ENCODE measurements around the gene SLC7A6. TPM values are rescaled to one million over a fixed set of nuclear protein-coding genes. Genes with fewer than 3 reads are reported as not detected.

The SLC7A6 gene
- total and polyA plus RNA-seq, 5 experiments from 2014 or later = 14.3 to 228 (median 20.2) TPM

- H3K27me3 Mint-ChIP-seq = peaks cover 0 to 1% (median 0%) of the 10 kb centered on the region in 5 donors
- peak overlapping the region; percentile 89 to 100 (median 98) for H3K27ac Mint-ChIP-seq
- peaks cover 0 to 53% (median 19%) of the 10 kb centered on the region in 3 donors for H3K36me3 Mint-ChIP-seq
- H3K4me3 Mint-ChIP-seq = peak overlapping the region; percentile 49 to 93 (median 82)
- ATAC-seq (peak in 1 of 2 donors; percentile 1), DNase-seq (no peak)
- peaks cover 31 to 77% (median 70%) of the 10 kb centered on the region in 4 donors for H3K4me1 Mint-ChIP-seq
- POLR2A ChIA-PET = interaction anchor here (0.9 to 40.3 kb wide), 6 partner anchors 10 to 276 kb away, joined by 3 to 1294 read pairs (median 7); partner anchors contain the start of genes PRMT7, SLC7A6 and SLC7A6OS
- H3K9me3 Mint-ChIP-seq = no peaks in the 10 kb centered on the region
Observed at GRCh38 chr16:68276223-68276622, 11.9 kb downstream of the SLC7A6 start.

DNA sequence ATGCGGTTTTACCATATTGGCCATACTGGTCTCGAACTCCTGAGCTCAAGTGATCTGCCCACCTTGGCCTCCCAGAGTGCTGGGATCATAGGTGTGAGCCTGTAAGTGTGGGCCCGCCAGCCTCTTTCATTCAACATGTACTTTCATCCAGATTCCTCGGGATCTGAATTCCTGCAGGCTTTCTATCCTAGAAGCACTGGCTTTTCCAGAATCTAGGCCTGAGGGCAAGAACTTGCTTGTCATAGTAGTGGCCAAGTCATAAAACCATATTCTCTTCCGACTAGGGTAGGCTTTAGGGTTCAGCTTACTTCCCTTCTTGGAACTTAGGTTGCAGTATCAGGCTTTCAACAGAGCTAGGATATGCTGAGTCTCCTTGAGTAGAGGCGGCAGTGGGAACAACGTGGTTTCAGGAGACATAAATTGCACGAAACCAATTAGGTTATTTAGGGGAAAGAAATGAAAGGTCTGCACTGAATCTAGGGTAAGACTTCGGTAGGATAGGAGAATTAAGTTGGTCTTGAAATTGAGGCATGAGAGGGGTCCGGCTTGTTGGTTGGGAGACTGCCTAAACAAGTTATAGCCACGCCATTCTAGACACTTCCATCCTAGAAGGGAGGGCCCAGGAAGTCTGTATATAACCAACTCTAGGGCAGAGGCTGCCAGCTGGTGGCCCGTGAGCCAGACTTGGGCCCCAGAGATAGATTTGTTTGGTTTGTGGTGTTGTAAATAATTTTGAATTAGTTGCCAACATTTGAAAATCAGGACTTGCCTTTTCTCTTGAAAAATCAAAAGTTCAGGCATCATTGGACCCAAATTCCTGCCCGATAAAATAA lies 15.6 kb downstream of the SLC7A6 start:
- peak in 1 of 10 donors; percentile 41 for DNase-seq
- Mint-ChIP-seq H3K4me1 (peaks cover 41 to 76% (median 70%) of the 10 kb centered on the region in 4 donors), H3K4me3 (peak overlapping the region in 9 of 10 donors; percentile 40 to 81 (median 73)), H3K9me3 (no peaks in the 10 kb centered on the region), H3K27ac (peak overlapping the region; percentile 87 to 97 (median 91)), H3K27me3 (no peaks in the 10 kb centered on the region), H3K36me3 (peaks cover 0 to 51% (median 12%) of the 10 kb centered on the region in 3 donors)
- no peak for ATAC-seq
- POLR2A ChIA-PET = interaction anchor here (0.6 to 40.3 kb wide), 4 partner anchors 4 to 170 kb away, joined by 3 to 1294 read pairs (median 650); partner anchors contain the start of genes PRMT7, SLC7A6 and SLC7A6OS

DNA sequence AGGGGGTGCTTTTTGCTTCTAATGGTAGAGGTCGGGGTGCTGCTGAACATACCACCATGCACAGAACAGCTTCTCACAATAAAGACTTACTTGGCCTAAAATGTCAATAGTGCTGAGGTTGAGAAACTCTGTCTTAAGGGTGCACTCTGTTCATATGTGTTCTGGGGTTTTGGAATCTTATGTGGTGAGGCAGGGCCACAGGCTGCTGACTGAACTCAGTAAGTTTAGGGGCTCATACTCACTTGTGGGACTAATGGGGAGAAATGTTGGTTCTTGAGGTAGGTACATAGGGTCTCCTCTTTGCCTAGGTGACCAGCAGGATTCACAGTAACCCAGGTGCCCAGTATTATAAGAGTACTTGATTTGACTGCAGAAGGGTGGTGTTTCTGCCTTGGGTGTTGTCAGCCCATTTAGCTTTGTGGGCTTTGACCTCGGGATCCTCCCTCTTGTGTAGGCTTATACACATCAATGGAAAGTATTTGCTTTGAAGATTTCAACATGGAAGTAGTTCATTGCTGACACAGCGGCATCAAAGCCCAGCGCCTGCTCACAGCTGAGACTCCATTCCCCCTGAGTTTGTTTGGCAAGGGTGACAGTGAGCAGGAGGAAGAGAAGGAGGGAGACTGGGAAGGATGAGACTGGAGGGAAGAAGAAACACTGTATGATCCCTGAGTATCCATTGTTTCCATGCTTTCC lies 17.2 kb downstream of the SLC7A6 start:
- POLR2A ChIA-PET = interaction anchor here (34.3 to 40.3 kb wide), 2 partner anchors 6 to 14 kb away, joined by 1294 read pairs; partner anchors contain the start of genes PRMT7, SLC7A6 and SLC7A6OS

GRCh38 chr16:68282064-68282452 lies 17.7 kb downstream of the SLC7A6 start:
- peak in 1 of 10 donors; percentile 7 for DNase-seq
- Mint-ChIP-seq H3K27ac (peak overlapping the region; percentile 86 to 98 (median 91)), H3K27me3 (no peaks in the 10 kb centered on the region), H3K4me3 (peak overlapping the region; percentile 66 to 90 (median 82)), H3K36me3 (peaks cover 0 to 44% (median 10%) of the 10 kb centered on the region in 3 donors), H3K9me3 (no peaks in the 10 kb centered on the region), H3K4me1 (peaks cover 43 to 78% (median 73%) of the 10 kb centered on the region in 4 donors)
- POLR2A ChIA-PET = interaction anchor here (34.3 to 40.3 kb wide), 2 partner anchors 6 to 13 kb away, joined by 1294 read pairs; partner anchors contain the start of genes PRMT7, SLC7A6 and SLC7A6OS
- ATAC-seq = no peak

More for the DNA sequence above, 17.2 kb downstream of the SLC7A6 start:
- Mint-ChIP-seq H3K27ac (peak overlapping the region; percentile 86 to 98 (median 91)), H3K9me3 (no peaks in the 10 kb centered on the region), H3K27me3 (no peaks in the 10 kb centered on the region), H3K36me3 (peaks cover 0 to 44% (median 10%) of the 10 kb centered on the region in 3 donors), H3K4me3 (peak overlapping the region; percentile 66 to 90 (median 82)), H3K4me1 (peaks cover 40 to 76% (median 70%) of the 10 kb centered on the region in 4 donors)
- ATAC-seq (peak; percentile 62 to 64), DNase-seq (peak in 7 of 10 donors; percentile 28 to 67 (median 47))

DNA sequence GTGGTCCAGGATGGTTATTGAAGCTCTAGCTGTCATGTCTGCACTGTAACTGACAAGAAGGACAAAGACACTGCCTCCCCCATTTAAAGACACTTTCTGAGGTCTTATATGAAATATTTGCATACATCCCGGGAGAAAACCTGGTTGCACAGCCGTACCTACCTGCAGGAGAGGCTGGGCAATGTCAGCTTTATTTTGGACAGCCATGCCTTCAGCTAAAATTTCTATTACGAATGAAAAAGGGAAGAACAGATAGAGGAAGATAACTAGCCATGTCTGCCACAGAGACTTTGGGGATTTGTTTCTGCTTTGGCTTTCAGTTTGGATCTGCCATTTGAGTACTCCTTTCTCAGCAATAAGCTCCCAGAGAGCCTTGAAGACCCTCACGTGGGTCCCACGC lies 19.0 kb downstream of the SLC7A6 start:
- POLR2A ChIA-PET = interaction anchor here (0.5 to 40.3 kb wide), 3 partner anchors 8 to 946 kb away, joined by 5 to 1294 read pairs (median 1294); partner anchors contain the start of genes PRMT7, SLC7A6 and SLC7A6OS
- Mint-ChIP-seq H3K4me1 (peaks cover 53 to 89% (median 85%) of the 10 kb centered on the region in 4 donors), H3K9me3 (no peaks in the 10 kb centered on the region), H3K4me3 (peak overlapping the region; percentile 74 to 90 (median 84)), H3K27ac (peak overlapping the region; percentile 86 to 98 (median 91)), H3K27me3 (no peaks in the 10 kb centered on the region), H3K36me3 (peaks cover 0 to 51% (median 15%) of the 10 kb centered on the region in 3 donors)
- DNase-seq = peak in 1 of 10 donors; percentile 34
- ATAC-seq = no peak

GRCh38 chr16:68283801-68284598 lies 19.7 kb downstream of the SLC7A6 start:
- Mint-ChIP-seq H3K4me1 (peaks cover 53 to 94% (median 87%) of the 10 kb centered on the region in 4 donors), H3K36me3 (peaks cover 0 to 55% (median 15%) of the 10 kb centered on the region in 3 donors), H3K9me3 (no peaks in the 10 kb centered on the region), H3K27me3 (no peaks in the 10 kb centered on the region), H3K4me3 (peak overlapping the region; percentile 74 to 90 (median 84)), H3K27ac (peak overlapping the region; percentile 86 to 98 (median 91))
- ATAC-seq (peak in 1 of 2 donors; percentile 10), DNase-seq (peak in 1 of 10 donors; percentile 55)
- POLR2A ChIA-PET = interaction anchor here (0.5 to 40.3 kb wide), 4 partner anchors 8 to 946 kb away, joined by 5 to 1294 read pairs (median 650); partner anchors contain the start of genes PRMT7, SLC7A6 and SLC7A6OS

DNA sequence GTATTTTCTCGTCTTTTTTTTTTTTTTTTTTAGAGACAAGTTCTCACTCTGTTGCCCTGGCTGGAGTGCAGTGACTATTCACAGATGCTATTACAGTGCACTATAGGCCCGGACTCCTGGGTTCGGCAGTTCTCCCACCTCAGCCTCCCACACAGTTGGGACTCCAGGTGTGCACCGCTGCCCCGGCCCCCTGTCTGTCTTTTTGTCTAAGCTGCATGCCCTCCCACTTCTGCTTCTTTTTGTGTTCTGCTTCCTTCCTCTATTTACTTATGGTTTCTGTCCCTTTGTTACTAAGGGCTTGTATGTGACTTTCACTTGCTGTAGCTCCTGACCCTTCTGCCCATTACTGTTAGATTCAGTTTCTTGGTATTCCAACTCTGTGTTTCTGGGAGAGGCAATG lies 20.5 kb downstream of the SLC7A6 start:
- Mint-ChIP-seq H3K36me3 (peaks cover 0 to 55% (median 14%) of the 10 kb centered on the region in 3 donors), H3K27ac (peak overlapping the region; percentile 86 to 98 (median 91)), H3K27me3 (no peaks in the 10 kb centered on the region), H3K4me3 (peak overlapping the region; percentile 74 to 90 (median 84)), H3K9me3 (no peaks in the 10 kb centered on the region), H3K4me1 (peaks cover 58 to 96% (median 90%) of the 10 kb centered on the region in 4 donors)
- POLR2A ChIA-PET = interaction anchor here (0.7 to 40.3 kb wide), 7 partner anchors 9 to 442 kb away, joined by 3 to 1294 read pairs (median 5); partner anchors contain the start of genes NFATC3, PLA2G15, PRMT7 and SLC7A6
- ATAC-seq (peak in 1 of 2 donors; percentile 6), DNase-seq (peak in 2 of 10 donors; percentile 31 to 61)

- Mint-ChIP-seq H3K9me3 (no peaks in the 10 kb centered on the region), H3K27ac (peak overlapping the region; percentile 83 to 98 (median 91)), H3K27me3 (no peaks in the 10 kb centered on the region), H3K4me1 (peaks cover 60 to 99% (median 93%) of the 10 kb centered on the region in 4 donors), H3K4me3 (peak overlapping the region; percentile 74 to 90 (median 84)), H3K36me3 (peaks cover 0 to 58% (median 18%) of the 10 kb centered on the region in 3 donors)
- DNase-seq = no peak
- no peak for ATAC-seq
- POLR2A ChIA-PET = interaction anchor here (0.7 to 40.3 kb wide), 8 partner anchors 10 to 442 kb away, joined by 3 to 1294 read pairs (median 8); partner anchors contain the start of genes NFATC3, PRMT7, PSMB10 and SLC7A6
Observed at GRCh38 chr16:68285683-68286082, 21.4 kb downstream of the SLC7A6 start.

DNA sequence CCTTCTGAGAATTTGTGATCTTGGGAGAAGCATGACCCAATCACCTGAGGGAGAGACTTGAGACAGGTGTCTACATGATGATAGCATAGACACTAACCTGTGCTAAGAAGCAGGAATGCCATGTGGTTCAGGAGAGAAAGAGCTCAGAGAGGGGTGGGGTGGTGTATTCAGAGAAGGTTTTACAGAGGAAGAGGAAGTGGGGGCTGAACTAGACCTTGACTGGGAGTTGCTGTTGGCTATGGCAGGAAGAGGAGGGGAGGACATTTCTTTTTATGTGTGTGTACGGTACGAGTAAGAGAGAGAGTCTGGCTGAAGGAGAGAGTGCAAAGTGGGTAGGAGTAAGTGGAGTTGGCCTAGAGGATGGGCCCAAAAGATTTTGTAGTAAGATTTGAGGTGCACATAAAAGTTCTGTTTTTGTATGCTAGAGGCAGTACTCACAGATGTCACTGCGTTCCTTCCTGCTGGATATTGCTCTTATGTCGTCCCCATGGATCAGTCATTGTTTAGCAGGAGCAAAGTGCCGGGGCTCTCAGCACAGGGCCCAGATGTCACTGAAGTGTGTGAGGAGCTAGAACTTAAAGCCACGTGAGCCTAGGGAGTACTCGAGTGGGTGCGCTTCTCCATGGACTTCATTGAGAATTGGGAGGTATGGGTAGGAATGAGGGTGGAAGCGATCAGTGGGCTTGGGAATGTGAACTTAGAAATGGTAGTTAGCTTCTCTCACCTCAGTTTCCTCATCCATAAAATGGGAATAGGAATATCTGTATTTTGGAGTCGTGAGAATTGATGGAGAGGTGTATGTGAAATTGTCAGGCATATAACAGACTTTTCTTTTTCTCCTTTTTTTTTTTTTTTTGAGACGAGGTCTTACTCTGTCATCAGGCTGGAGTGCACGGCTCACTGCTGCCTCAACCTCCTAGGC lies 22.1 kb downstream of the SLC7A6 start:
- Mint-ChIP-seq H3K27ac (peak overlapping the region; percentile 83 to 98 (median 91)), H3K4me3 (peak overlapping the region; percentile 74 to 90 (median 84)), H3K27me3 (no peaks in the 10 kb centered on the region), H3K36me3 (peaks cover 0 to 58% (median 23%) of the 10 kb centered on the region in 3 donors), H3K4me1 (peaks cover 58 to 99% (median 93%) of the 10 kb centered on the region in 4 donors), H3K9me3 (no peaks in the 10 kb centered on the region)
- DNase-seq (peak in 6 of 10 donors; percentile 30 to 73 (median 64)), ATAC-seq (peak; percentile 43 to 65)
- POLR2A ChIA-PET = interaction anchor here (0.6 to 40.3 kb wide), 14 partner anchors 9 to 1414 kb away, joined by 3 to 1294 read pairs (median 5); partner anchors contain the start of genes NFATC3, PLA2G15, PRMT7 and PSMB10

All from naive thymus-derived CD8-positive, alpha-beta T cell (primary cell).